Measurements from ENCODE around the gene MRPL38. TPM values are rescaled to one million over a fixed set of nuclear protein-coding genes. Genes with fewer than 3 reads are reported as not detected.

The MRPL38 gene
- total RNA-seq, 3 donors from 2014 or later (not counting 1 experiment from before 2014, with no cell fraction given): 68.6 to 110 (median 96.7) TPM

DNA sequence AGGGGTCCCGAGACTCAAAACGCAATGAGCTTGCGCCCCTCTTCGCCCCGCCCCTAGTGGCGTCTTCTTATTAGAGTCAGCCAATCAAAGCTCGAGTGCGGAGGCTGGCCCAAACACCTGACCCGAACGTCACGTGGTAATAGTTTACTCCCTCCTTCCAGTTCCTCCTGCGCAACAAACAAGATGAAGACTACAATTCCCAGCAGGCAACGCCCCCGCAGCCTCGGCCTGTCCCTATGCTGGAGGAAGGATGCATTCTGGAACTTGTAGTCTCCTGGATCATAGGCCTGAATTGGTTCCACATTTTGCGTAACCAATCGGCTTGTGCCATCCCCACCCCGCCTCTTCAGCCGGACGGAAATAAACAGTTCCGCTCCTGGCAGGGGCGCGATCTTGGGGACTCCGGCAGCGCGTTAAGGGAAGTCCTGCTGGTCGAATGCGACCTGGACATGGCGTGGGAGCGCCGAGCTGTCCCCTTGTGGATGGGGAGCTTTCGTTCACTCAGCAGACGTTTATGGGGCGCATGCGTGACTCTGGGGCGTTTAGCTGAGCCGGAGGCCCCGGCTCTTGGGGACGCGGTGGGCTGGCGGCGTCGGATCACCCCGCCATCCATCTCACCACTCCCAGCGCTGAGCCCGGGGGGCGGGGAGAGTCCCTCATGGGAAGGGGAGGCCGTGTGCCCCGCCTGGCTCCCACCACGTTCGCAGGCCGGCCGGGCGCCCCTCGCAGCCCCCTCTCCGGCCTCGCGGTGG is 49.2 kb downstream of the MRPL38 start, which contains the start of gene WBP2:
Gene WBP2, minus strand, starts transcription at position 26 of the 752 bp plus-strand sequence. CDS start 38 bp downstream, outside the sequence.
- peaks cover 11% of the 10 kb centered on the region for H3K36me3 ChIP-seq (ENCODE audit: control insufficient read depth, insufficient read depth, low read length)
- peak; percentile 92 to 100 for DNase-seq
- intact Hi-C loops (cut with micrococcal nuclease): loop anchor here (1.0 to 2.0 kb wide), 5 partner anchors 9 to 566 kb away; partner anchors contain the start of genes MRPL38, SLC25A19 and UNK
- no peaks in the 10 kb centered on the region for H3K36me3 Mint-ChIP-seq
- H3K27ac ChIP-seq (ENCODE audit: low read length): peak within 1 kb of the TSS; percentile 96
- H3K4me3 Mint-ChIP-seq: no peak within 1 kb of the TSS
- H3K4me1 Mint-ChIP-seq: peaks cover 7 to 27% of the 10 kb centered on the region in 2 donors
- H3K27ac Mint-ChIP-seq: no peak within 1 kb of the TSS
- no peaks in the 10 kb centered on the region for H3K9me3 Mint-ChIP-seq
- no peaks in the 10 kb centered on the region for H3K27me3 Mint-ChIP-seq (ENCODE audit: low read depth in 2 of 2)
- peak; percentile 24 for TF ChIP-seq CTCF (IDR thresholded peaks at IDR 0.05)
- no peaks in the 10 kb centered on the region for H3K9me3 ChIP-seq (ENCODE audit: control insufficient read depth, insufficient read depth, low read length)
- peak within 1 kb of the TSS; percentile 96 for H3K4me3 ChIP-seq (ENCODE audit: low read length)
- ATAC-seq: peak; percentile 91 to 98 (median 91)
- under 1% methylated on average over 57 of the region's 58 CpGs for WGBS (ENCODE audit: insufficient coverage)
- H3K27me3 ChIP-seq (ENCODE audit: control insufficient read depth, insufficient read depth, low read length): no peaks in the 10 kb centered on the region
- peaks cover 43% of the 10 kb centered on the region for H3K4me1 ChIP-seq (ENCODE audit: control insufficient read depth, insufficient read depth, low read length)

DNA sequence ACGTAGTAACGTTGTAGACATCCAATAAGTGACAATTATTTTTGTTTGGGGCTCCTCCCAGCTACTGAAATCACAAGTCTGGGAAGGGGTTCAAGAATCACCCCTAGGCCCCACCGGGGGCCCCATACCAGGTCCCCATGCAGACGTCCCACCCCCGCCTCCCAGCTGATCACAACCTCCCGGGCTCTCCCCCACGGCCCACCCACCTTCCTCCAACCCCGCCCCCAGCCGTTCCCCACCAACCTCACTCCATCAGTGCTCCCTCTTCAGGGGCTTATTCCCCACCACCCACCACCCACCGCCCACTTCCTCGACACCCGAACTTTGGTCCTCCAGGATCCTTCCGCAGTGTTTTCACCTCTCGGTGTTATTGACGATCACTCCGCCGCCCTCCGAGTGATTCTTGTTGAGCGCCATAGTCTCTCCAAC is 49.8 kb downstream of the MRPL38 start:
- WGBS (ENCODE audit: insufficient coverage): 0% methylated on average over 19 of the region's 19 CpGs
- DNase-seq (no peak), ATAC-seq (peak in 2 of 3 donors; percentile 2 to 4)
- no peaks in the 10 kb centered on the region for H3K36me3 Mint-ChIP-seq
- Histone ChIP-seq H3K27ac (ENCODE audit: low read length) (peak overlapping the region; percentile 96), H3K27me3 (ENCODE audit: control insufficient read depth, insufficient read depth, low read length) (no peaks in the 10 kb centered on the region), H3K36me3 (ENCODE audit: control insufficient read depth, insufficient read depth, low read length) (peaks cover 14% of the 10 kb centered on the region), H3K9me3 (ENCODE audit: control insufficient read depth, insufficient read depth, low read length) (no peaks in the 10 kb centered on the region), H3K4me1 (ENCODE audit: control insufficient read depth, insufficient read depth, low read length) (peaks cover 42% of the 10 kb centered on the region), H3K4me3 (ENCODE audit: low read length) (peak overlapping the region; percentile 96)
- intact Hi-C loops (cut with micrococcal nuclease): loop anchor here (1.0 to 2.0 kb wide), 5 partner anchors 9 to 566 kb away; partner anchors contain the start of genes MRPL38, SLC25A19 and UNK
- peaks cover 7 to 27% of the 10 kb centered on the region in 2 donors for H3K4me1 Mint-ChIP-seq
- H3K9me3 Mint-ChIP-seq: no peaks in the 10 kb centered on the region
- TF ChIP-seq CTCF (IDR thresholded peaks at IDR 0.05): no peak
- no peak overlapping the region for H3K27ac Mint-ChIP-seq
- no peaks in the 10 kb centered on the region for H3K27me3 Mint-ChIP-seq (ENCODE audit: low read depth in 2 of 2)
- no peak overlapping the region for H3K4me3 Mint-ChIP-seq

DNA sequence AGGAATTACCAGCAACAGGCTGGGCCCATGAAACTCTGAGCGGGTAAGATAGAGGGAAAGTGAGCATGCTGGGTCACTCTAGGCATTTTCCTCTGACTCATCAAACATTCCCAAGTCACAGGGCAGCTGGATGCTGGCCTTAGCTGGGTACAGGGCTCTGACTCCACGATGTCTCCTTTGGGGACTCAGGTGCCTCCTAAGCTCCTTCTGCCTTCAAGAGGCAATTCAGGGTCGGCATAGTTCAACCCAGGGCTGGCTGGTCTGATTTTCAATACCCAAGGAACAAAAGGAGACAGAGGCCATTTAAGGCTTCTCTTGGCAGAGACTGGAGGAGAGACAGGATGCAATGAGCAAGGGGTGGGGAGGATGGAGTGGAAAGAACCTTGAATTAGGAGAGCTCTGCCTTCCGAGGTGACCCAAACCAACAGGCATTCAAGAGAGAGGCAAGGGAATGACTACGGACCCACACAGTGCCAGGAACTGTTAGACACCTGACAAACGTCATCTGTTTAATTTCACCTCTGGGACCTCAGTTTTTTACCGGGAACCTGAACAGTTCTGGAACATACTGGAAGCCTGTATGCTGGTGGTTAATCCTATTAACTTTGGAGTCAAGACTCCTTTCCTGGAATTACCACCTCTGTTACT is 50.5 kb downstream of the MRPL38 start:
- TF ChIP-seq CTCF (IDR thresholded peaks at IDR 0.05): no peak
- 47% methylated on average over 6 of the region's 7 CpGs for WGBS (ENCODE audit: insufficient coverage)
- no peak overlapping the region for H3K27ac Mint-ChIP-seq
- no peak for DNase-seq
- H3K27me3 Mint-ChIP-seq (ENCODE audit: low read depth in 2 of 2): no peaks in the 10 kb centered on the region
- no peaks in the 10 kb centered on the region for H3K27me3 ChIP-seq (ENCODE audit: control insufficient read depth, insufficient read depth, low read length)
- no peaks in the 10 kb centered on the region for H3K9me3 Mint-ChIP-seq
- H3K9me3 ChIP-seq (ENCODE audit: control insufficient read depth, insufficient read depth, low read length): no peaks in the 10 kb centered on the region
- peaks cover 35% of the 10 kb centered on the region for H3K4me1 ChIP-seq (ENCODE audit: control insufficient read depth, insufficient read depth, low read length)
- no peak for ATAC-seq
- peak overlapping the region; percentile 96 for H3K27ac ChIP-seq (ENCODE audit: low read length)
- H3K36me3 ChIP-seq (ENCODE audit: control insufficient read depth, insufficient read depth, low read length): peaks cover 20% of the 10 kb centered on the region
- no peak overlapping the region for H3K4me3 Mint-ChIP-seq
- H3K36me3 Mint-ChIP-seq: no peaks in the 10 kb centered on the region
- intact Hi-C loops (cut with micrococcal nuclease): loop anchor here (2.0 kb wide), 1 partner anchor 51 kb away; the partner anchor contains the start of gene MRPL38
- H3K4me1 Mint-ChIP-seq: peaks cover 7 to 26% of the 10 kb centered on the region in 2 donors
- H3K4me3 ChIP-seq (ENCODE audit: low read length): peak overlapping the region; percentile 96
